Ascending aorta (tissue), 2 donors: ENCODE data around the gene MEIS2. TPM values are rescaled to one million over a fixed set of nuclear protein-coding genes. Genes with fewer than 3 reads are reported as not detected.

Source experiments
- DNase-seq, 2 donors: peaks; one replicate each; pipeline ENCODE4 v3.0.0-alpha.2; 2019; ENCODE audit warnings: low spot score in 2 of 2
- H3K27ac ChIP-seq, 2 donors: fragments of 200-600 bp; sonication (generic); one replicate each; pipeline ENCODE4 v1.5.1; 2016 to 2017; ENCODE audit warnings: mild to moderate bottlenecking in 1 of 2
- H3K27me3 ChIP-seq: fragments of 200-600 bp; sonication (generic); one replicate; pipeline ENCODE4 v1.5.1; 2017
- H3K36me3 ChIP-seq, 2 donors: fragments of 200-600 bp; sonication (generic); one replicate each; pipeline ENCODE4 v1.5.1; 2016
- H3K4me1 ChIP-seq, 2 donors: fragments of 200-600 bp; sonication (generic); one replicate each; pipeline ENCODE4 v1.5.1; 2016 to 2017; ENCODE audit warnings: mild to moderate bottlenecking in 1 of 2
- H3K4me3 ChIP-seq, 2 donors: fragments of 200-600 bp; sonication (generic); one replicate each; pipeline ENCODE4 v1.5.1; 2016 to 2017; ENCODE audit warnings: mild to moderate bottlenecking in 1 of 2
- H3K9me3 ChIP-seq, 2 donors: fragments of 200-600 bp; sonication (generic); one replicate each; pipeline ENCODE4 v1.5.1; 2016
- CTCF ChIP-seq, 3 experiments: fragments of 200-600 bp in 2 of 3; fragments of 450-650 bp in 1 of 3; sonication (generic) in 2 of 3; IDR thresholded peaks; one replicate each; pipeline ENCODE4 v1.5.1; 2016 to 2019; ENCODE audit warnings: antibody characterized with exemption in 3 of 3, mild to moderate bottlenecking in 1 of 3, moderate library complexity in 1 of 3
- intact Hi-C: fragments of 100-400 bp; cut with DNase I; formaldehyde crosslinking; loops from one replicate; pipeline ENCODE4 v1.15.1; 2023
- total RNA-seq: library from RNA; depleted of rRNA; stranded (reverse); fragments of >200 nt; gene quantifications from one replicate; pipeline ENCODE4 v1.1.0, GENCODE V29; 2016

The MEIS2 gene
- total RNA-seq, 1 donor from 2014 or later: 11.5 TPM

- H3K4me1 ChIP-seq: no peaks in the 10 kb centered on the region
- no peaks in the 10 kb centered on the region for H3K27me3 ChIP-seq
- DNase-seq: no peak
- no peak overlapping the region for H3K4me3 ChIP-seq
- H3K36me3 ChIP-seq: no peaks in the 10 kb centered on the region
- intact Hi-C loops: no loop called here
- no peak for TF ChIP-seq CTCF (IDR thresholded peaks at IDR 0.05)
- no peaks in the 10 kb centered on the region for H3K9me3 ChIP-seq
- no peak overlapping the region for H3K27ac ChIP-seq
Observed at GRCh38 chr15:37115538-37115937, 15.2 kb upstream of the MEIS2 start.

GRCh38 chr15:37112971-37113670, 12.8 kb upstream of the MEIS2 start:
- intact Hi-C loops: no loop called here
- DNase-seq: no peak
- peaks cover 0 to 3% of the 10 kb centered on the region in 2 donors for H3K4me1 ChIP-seq
- no peak overlapping the region for H3K4me3 ChIP-seq
- no peaks in the 10 kb centered on the region for H3K27me3 ChIP-seq
- H3K9me3 ChIP-seq: no peaks in the 10 kb centered on the region
- no peak overlapping the region for H3K27ac ChIP-seq
- no peaks in the 10 kb centered on the region for H3K36me3 ChIP-seq
- TF ChIP-seq CTCF (IDR thresholded peaks at IDR 0.05): no peak

GRCh38 chr15:37112171-37112570, 11.8 kb upstream of the MEIS2 start:
- DNase-seq: no peak
- Histone ChIP-seq H3K36me3 (no peaks in the 10 kb centered on the region), H3K4me1 (peaks cover 0 to 3% of the 10 kb centered on the region in 2 donors), H3K9me3 (no peaks in the 10 kb centered on the region), H3K27ac (no peak overlapping the region), H3K27me3 (no peaks in the 10 kb centered on the region), H3K4me3 (no peak overlapping the region)
- intact Hi-C loops: no loop called here
- TF ChIP-seq CTCF (IDR thresholded peaks at IDR 0.05): no peak

DNA sequence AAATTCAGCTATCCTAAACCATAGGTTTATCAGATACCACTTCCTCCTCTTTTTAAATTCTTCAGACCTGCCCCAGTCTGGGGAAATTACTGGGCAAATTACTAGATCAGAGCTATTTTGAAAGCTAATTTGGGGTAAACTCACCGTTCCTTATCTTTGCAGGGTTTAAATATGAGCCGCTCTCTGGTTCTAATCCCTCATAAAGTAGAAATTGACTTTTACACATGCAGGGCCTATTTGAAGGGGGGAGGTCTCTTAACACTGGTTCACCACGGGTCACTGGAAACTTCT, 11.0 kb upstream of the MEIS2 start:
- intact Hi-C loops: no loop called here
- H3K27me3 ChIP-seq: no peaks in the 10 kb centered on the region
- H3K4me1 ChIP-seq: peaks cover 0 to 3% of the 10 kb centered on the region in 2 donors
- TF ChIP-seq CTCF (IDR thresholded peaks at IDR 0.05): no peak
- no peak overlapping the region for H3K27ac ChIP-seq
- no peak for DNase-seq
- H3K36me3 ChIP-seq: no peaks in the 10 kb centered on the region
- H3K9me3 ChIP-seq: no peaks in the 10 kb centered on the region
- peak overlapping the region; percentile 57 to 59 for H3K4me3 ChIP-seq

- intact Hi-C loops: loop anchor here (10.0 kb wide), 2 partner anchors 755 to 1355 kb away; no protein-coding TSS in a partner anchor
- no peak overlapping the region for H3K27ac ChIP-seq
- no peaks in the 10 kb centered on the region for H3K36me3 ChIP-seq
- peaks cover 0 to 3% of the 10 kb centered on the region in 2 donors for H3K4me1 ChIP-seq
- no peak for DNase-seq
- no peaks in the 10 kb centered on the region for H3K9me3 ChIP-seq
- H3K4me3 ChIP-seq: peak overlapping the region; percentile 57 to 59
- no peak for TF ChIP-seq CTCF (IDR thresholded peaks at IDR 0.05)
- no peaks in the 10 kb centered on the region for H3K27me3 ChIP-seq
Observed at GRCh38 chr15:37109872-37110572, 9.7 kb upstream of the MEIS2 start.
